NCI-H524 treated with DMSO at 0.1 percent for 48 hours (cell line): ENCODE measurements around the gene AFF3.
"Not testable (repeated sequence)": the region's sequence is repeated elsewhere in the genome, so short reads cannot be mapped to it uniquely, and the experiment has no call there.

Source experiments
- DNase-seq: peaks from one replicate; lab custom pipeline; 2025; lab: John Stamatoyannopoulos, UW

AFF3 gene

GRCh38 chr2:99524056-99524455 is 618.3 kb downstream of the AFF3 start:
- DNase-seq = peak; percentile 89

- DNase-seq = no peak
Observed at GRCh38 chr2:99522157-99522556, 620.2 kb downstream of the AFF3 start.

DNA sequence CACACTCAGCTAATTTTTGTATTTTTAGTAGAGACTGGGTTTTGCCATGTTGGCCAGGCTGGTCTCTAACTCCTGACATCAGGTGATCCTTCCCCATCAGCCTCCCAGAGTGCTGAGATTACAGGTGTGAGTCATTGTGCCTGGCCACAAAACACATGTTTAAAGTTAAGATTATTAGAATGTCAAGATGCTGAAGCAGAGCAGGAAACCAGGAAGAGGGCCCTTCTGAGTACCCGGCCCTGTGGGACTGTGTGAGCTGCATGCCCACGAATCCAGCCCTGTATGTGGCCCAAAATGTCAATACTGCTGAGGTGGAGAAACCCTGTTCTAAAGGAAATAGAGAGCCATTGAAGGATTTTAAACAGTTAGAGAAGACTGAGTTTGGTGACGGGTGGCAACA is 621.6 kb downstream of the AFF3 start:
- no peak for DNase-seq

DNA sequence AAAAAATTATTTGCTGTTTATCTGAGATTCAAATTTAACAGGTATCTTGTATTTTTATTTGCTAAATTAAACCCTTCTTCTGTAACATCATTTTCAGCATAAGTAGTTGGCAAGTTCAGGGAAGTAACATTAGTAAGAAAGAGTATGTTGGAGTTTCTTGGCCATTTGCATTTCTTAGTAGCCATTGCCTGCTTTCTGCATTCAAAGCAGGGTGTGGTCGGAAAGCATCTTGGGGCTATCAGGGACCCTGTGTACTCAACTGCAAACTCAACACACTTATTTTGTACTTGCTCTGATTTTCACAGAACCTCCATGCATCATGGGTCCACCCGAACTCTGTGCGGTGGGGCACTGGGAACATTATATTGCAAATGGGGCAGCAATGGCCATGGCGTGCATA is 622.2 kb downstream of the AFF3 start:
- DNase-seq = no peak

GRCh38 chr2:99514357-99514756 is 628.0 kb downstream of the AFF3 start:
- no peak for DNase-seq

GRCh38 chr2:99512181-99512591 is 630.2 kb downstream of the AFF3 start:
- no peak for DNase-seq

GRCh38 chr2:99509387-99509786 is 633.0 kb downstream of the AFF3 start:
- DNase-seq = peak; percentile 43

DNA sequence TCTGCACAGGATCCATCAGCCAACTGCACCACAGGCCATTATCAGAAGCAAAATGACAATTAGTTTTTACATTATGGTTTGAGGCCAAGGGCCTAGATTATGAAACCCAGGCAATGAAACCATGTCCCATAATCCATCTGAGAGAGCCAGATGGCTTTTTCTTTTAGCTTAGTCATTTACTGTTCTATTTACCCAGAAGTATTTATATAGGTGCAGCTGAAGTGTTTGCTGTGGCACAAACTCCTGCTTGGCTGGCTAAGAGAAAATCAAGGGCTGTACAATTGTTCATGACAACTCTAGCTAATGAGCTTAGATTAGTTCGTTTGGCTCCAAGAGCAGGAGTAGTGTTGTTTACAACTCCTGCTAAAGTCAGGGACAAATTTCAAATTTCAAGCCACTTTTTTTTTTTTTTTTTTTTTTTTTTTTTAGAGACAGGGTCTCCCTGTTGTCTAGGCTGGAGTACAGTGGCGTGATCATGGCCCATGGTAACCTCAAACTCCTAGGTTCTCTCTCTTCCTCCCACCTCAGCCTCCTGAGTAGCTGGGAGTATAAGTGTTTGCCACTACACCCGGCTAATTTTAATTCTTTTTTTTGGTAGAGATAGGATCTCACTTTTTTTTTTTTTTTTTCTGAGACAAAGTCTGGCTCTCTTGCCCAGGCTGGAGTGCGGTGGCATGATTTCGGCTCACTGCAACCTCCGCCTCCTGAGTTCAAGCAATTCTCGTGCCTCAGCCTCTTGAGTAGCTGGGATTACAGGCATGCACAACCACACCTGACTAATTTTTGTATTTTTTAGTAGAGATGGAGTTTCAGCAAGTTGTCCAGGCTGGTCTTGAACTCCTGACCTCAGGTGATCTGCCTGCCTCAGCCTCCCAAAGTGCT is 634.2 kb downstream of the AFF3 start:
- DNase-seq = peak; percentile 40

- DNase-seq = no peak
Observed at GRCh38 chr2:99504844-99505584, 637.4 kb downstream of the AFF3 start.

DNA sequence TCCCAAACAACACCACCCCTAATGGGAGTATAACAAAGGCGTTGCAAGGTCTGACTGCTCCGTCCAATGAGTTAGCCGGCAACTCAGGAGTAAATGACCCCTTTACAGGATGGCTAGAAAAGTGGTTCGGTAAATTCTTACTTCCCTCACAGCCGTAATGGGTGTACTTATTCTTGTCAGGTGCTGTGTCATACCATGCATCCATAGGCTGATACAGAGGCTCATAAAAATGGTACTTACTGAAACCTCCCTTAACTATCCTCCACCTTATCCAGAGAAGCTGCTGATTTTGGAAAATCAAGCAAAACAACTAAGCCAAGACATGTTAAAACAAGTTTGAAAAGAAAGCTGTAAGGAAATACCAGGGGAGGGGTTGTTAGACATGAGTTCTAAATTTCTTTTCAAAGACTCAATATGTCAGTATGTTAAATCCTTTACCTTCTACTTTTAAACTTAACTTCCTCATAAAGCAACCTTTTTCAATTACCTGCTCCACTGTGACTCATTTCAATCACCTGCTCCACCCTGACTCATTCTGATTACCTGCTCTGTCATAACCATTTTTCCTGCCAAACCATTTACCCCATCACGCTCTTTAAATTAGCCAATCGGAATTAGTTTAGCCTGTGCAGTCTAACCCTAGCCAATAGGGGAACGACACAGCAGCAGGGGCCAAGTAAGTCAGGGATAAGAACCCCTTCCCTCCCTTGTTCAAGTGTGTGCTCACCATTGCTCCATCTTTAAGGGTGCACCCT is 638.6 kb downstream of the AFF3 start:
- not testable (repeated sequence) for DNase-seq

DNA sequence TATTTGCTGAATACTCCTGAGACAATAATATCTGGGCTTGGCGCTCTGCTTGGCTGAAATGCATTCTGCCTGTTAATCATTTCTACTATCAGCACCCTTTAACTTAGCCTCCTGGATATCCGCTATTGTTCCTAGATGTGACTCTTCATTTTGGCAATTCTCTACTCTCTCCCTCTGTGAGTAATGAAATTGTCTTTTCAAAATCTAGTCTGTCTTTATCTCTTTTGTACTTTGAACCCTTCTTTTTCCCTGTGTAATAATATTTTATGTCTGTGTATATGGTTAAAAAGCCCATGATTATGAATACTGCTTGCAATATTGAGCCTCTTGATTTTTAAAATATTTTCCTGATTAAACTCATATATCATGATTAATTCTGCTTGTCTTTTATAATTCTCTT is 646.4 kb downstream of the AFF3 start:
- no peak for DNase-seq
